HepG2 (cell line): ENCODE measurements around the gene SMIM9. TPM values are rescaled to one million over a fixed set of nuclear protein-coding genes. Genes with fewer than 3 reads are reported as not detected.

Experiments
- ATAC-seq: fragments of 200-7000 bp; cut with Tn5 transposase; 3 replicates; pipeline ENCODE4 v1.9.1; 2020; ENCODE audit warnings: mild to moderate bottlenecking, moderate library complexity
- BruUV-seq: library from RNA; stranded (reverse); fragments of 400-500 nt; replicated peaks from 2 replicates; lab custom pipeline; 2021; lab: Mats Ljungman, UMichigan
- CTCF ChIA-PET: fragments of 300-600 bp; formaldehyde crosslinking; extraction: SDS; loops from one replicate; lab custom pipeline; 2021; ENCODE audit warnings: low total read pairs, inconsistent platforms, low intra/inter-chr PET ratio; lab: Yijun Ruan, JAX
- POLR2A ChIA-PET: fragments of 350-600 bp; sonication (Branson Sonifier 250); formaldehyde crosslinking; loops from one replicate; lab custom pipeline; 2020; ENCODE audit warnings: antibody characterized with exemption, inconsistent platforms; lab: Yijun Ruan, JAX
- DNase-seq: peaks from one replicate; pipeline ENCODE4 v3.0.0-alpha.2; 2015; ENCODE audit warnings: low spot score
- FAIRE-seq: peaks from 3 replicates; lab custom pipeline; 2011; peaks lifted over from hg19 to GRCh38; lab: Jason Lieb, UNC
- H2AFZ ChIP-seq: one replicate; pipeline ENCODE4 v1.6.1; 2011; ENCODE audit warnings: low read length, inconsistent platforms
- H3K27ac ChIP-seq: fragments of 300-600 bp; 3 replicates; pipeline ENCODE4 v1.8.0; 2011; ENCODE audit warnings: mixed run types, mild to moderate bottlenecking, mixed read lengths, low read length, inconsistent platforms; ENCODE audit not compliant: insufficient read depth; ENCODE audit errors: extremely low read length
- H3K27me3 ChIP-seq, 2 experiments: fragments of 200-600 bp in 1 of 2; 2 replicates in 1 of 2; 3 replicates in 1 of 2; pipeline versions ENCODE4 v1.6.0 to v1.8.0; 2011; ENCODE audit warnings: low read length in 2 of 2, mild to moderate bottlenecking in 2 of 2, moderate library complexity in 2 of 2, inconsistent platforms in 1 of 2; ENCODE audit not compliant: insufficient read depth in 2 of 2, control insufficient read depth in 1 of 2
- H3K36me3 ChIP-seq, 2 experiments: fragments of 200-600 bp in 1 of 2; replicated peaks in 1 of 2; 2 replicates in 1 of 2; 3 replicates in 1 of 2; pipeline versions ENCODE4 v1.5.1 to v1.8.0; 2011; ENCODE audit warnings: low read length in 2 of 2, inconsistent platforms in 1 of 2; ENCODE audit not compliant: insufficient read depth in 2 of 2, control insufficient read depth in 1 of 2
- H3K4me1 ChIP-seq: 2 replicates; pipeline ENCODE4 v1.5.1; 2012; ENCODE audit warnings: low read length, inconsistent platforms; ENCODE audit not compliant: insufficient read depth
- H3K4me2 ChIP-seq: 2 replicates; pipeline ENCODE4 v1.6.0; 2011; ENCODE audit warnings: low read depth, low read length, inconsistent platforms
- H3K4me3 ChIP-seq, 3 experiments: fragments of 200-600 bp in 1 of 3; sonication (generic), shearing (Covaris generic) in 1 of 3; replicated peaks in 1 of 3; 2 replicates each; pipeline ENCODE4 v1.5.1; 2011 to 2016; ENCODE audit warnings: low read length in 3 of 3, inconsistent platforms in 2 of 3, low read depth in 2 of 3, mild to moderate bottlenecking in 2 of 3, control low read depth in 1 of 3, mixed read lengths in 1 of 3; ENCODE audit not compliant: insufficient read depth in 1 of 3
- H3K79me2 ChIP-seq: one replicate; pipeline ENCODE4 v1.6.1; 2011; ENCODE audit warnings: low read length, inconsistent platforms; ENCODE audit not compliant: insufficient read depth
- H3K9ac ChIP-seq: 2 replicates; pipeline ENCODE4 v1.6.0; 2011; ENCODE audit warnings: mild to moderate bottlenecking, low read depth, low read length, inconsistent platforms; ENCODE audit not compliant: insufficient read depth
- H3K9me3 ChIP-seq: 2 replicates; pipeline ENCODE4 v1.5.1; 2012; ENCODE audit warnings: mild to moderate bottlenecking, low read length
- H4K20me1 ChIP-seq: 2 replicates; pipeline ENCODE4 v1.6.0; 2011; ENCODE audit warnings: inconsistent platforms, mild to moderate bottlenecking, low read length, moderate library complexity; ENCODE audit not compliant: insufficient read depth
- DZIP1 ChIP-seq: sonication (generic); formaldehyde crosslinking; IDR thresholded peaks from 2 replicates; pipeline ENCODE4 v1.5.0; 2020; ENCODE audit warnings: mild to moderate bottlenecking, missing genetic modification reagents
- ETS1 ChIP-seq: sonication (generic); formaldehyde crosslinking; IDR thresholded peaks from 2 replicates; pipeline ENCODE4 v1.4.0; 2020; ENCODE audit warnings: missing genetic modification reagents
- PHF5A ChIP-seq: IDR thresholded peaks from one replicate; pipeline ENCODE4 v1.6.1; 2018; ENCODE audit warnings: low read depth, missing genetic modification reagents; ENCODE audit not compliant: unreplicated experiment
- PRDM10 ChIP-seq: sonication (generic); formaldehyde crosslinking; IDR thresholded peaks from 2 replicates; pipeline ENCODE4 v1.4.0; 2020; ENCODE audit warnings: low read depth, missing genetic modification reagents
- SRSF1 ChIP-seq: fragments of 200-400 bp; formaldehyde crosslinking; optimal IDR thresholded peaks from 2 replicates; pipeline ENCODE3; 2017; ENCODE audit warnings: mild to moderate bottlenecking, low read depth, low read length, moderate library complexity
- ZBTB21 ChIP-seq: sonication (generic); formaldehyde crosslinking; IDR thresholded peaks from 2 replicates; pipeline ENCODE4 v1.4.0; 2020; ENCODE audit warnings: missing genetic modification reagents
- ZNF446 ChIP-seq: sonication (generic); formaldehyde crosslinking; IDR thresholded peaks from 2 replicates; pipeline ENCODE4 v1.5.0; 2020; ENCODE audit warnings: mild to moderate bottlenecking, missing genetic modification reagents
- ZNF546 ChIP-seq: sonication (generic); formaldehyde crosslinking; conservative IDR thresholded peaks from 2 replicates; pipeline ENCODE4 v1.8.1; 2023; ENCODE audit warnings: mild to moderate bottlenecking, missing genetic modification reagents
- WGBS: methylation state at CpG from one replicate; pipeline ENCODE4 v1.1.6; 2017; ENCODE audit warnings: low lambda C conversion rate; 5-methylcytosine and 5-hydroxymethylcytosine counted together
- in situ Hi-C: cut with HindIII; loops from 2 replicates; pipeline ENCODE4 v1.10.0; 2017; ENCODE audit warnings: low pct_unique_long_range_greater_than_20kb; ENCODE audit not compliant: extremely low pct_ligation_motif_present
- intact Hi-C: fragments of 100-400 bp; cut with micrococcal nuclease; formaldehyde crosslinking; loops from one replicate; pipeline ENCODE4 v1.10.0; 2022; ENCODE audit not compliant: unreplicated experiment
- polyA plus RNA-seq, 8 experiments: library from polyadenylated mRNA; depleted of rRNA in 3 of 8; stranded (reverse) in 7 of 8; unstranded in 1 of 8; fragments of >200 nt; fragmentation: Illumina TruSeq in 4 of 8; extraction: Trizol in 4 of 8; gene quantifications; 2 replicates each; pipeline versions ENCODE4 v1.2.1 to v1.2.3, GENCODE V29; 2011 to 2016; ENCODE audit warnings: low read depth in 4 of 8, missing spikeins in 1 of 8, mixed read lengths in 1 of 8; ENCODE audit not compliant: insufficient read depth in 1 of 8
- total RNA-seq, 5 experiments: library from RNA; depleted of rRNA; stranded (reverse); fragments of >200 nt; fragmentation: Illumina TruSeq; extraction: Trizol; gene quantifications; 2 replicates each; pipeline ENCODE4 v1.2.3, GENCODE V29; 2016; ENCODE audit warnings: low read depth in 1 of 5

SMIM9 gene
- total and polyA plus RNA-seq, 2 of the 13 experiments (the other 11 are each of a cell fraction or from before 2014, with no cell fraction given) = not detected

GRCh38 chrX:154785716-154786115 is 48.7 kb downstream of the SMIM9 start:
- ATAC-seq = no peak
- CTCF ChIA-PET = no interaction called here

More at GRCh38 chrX:154785716-154786115, 48.7 kb downstream of the SMIM9 start:
- Histone ChIP-seq H3K4me3 (no peak overlapping the region), H3K4me2 (no peak overlapping the region), H3K27ac (no peak overlapping the region), H3K9me3 (no peaks in the 10 kb centered on the region), H3K4me1 (peaks cover 8% of the 10 kb centered on the region), H3K27me3 (no peaks in the 10 kb centered on the region), H4K20me1 (no peaks in the 10 kb centered on the region), H3K36me3 (no peaks in the 10 kb centered on the region), H3K79me2 (no peaks in the 10 kb centered on the region), H3K9ac (no peak overlapping the region), H2AFZ (no peak overlapping the region)
- 50% methylated on average over 1 of the region's 6 CpGs for WGBS
- FAIRE-seq = no peak
- no TSS peak for BruUV-seq
- intact Hi-C loops (no loop called here), in situ Hi-C loops (no loop called here)
- TF ChIP-seq ZNF446 (CRISPR knock-in tag) (no peak), DZIP1 (CRISPR knock-in tag) (no peak), ZBTB21 (CRISPR knock-in tag) (no peak), SRSF1 (no peak), ZNF546 (CRISPR knock-in tag) (no peak), PHF5A (CRISPR knock-in tag) (no peak), PRDM10 (no peak), ETS1 (CRISPR knock-in tag) (no peak)
- POLR2A ChIA-PET = no interaction called here
- DNase-seq = no peak
